D721Med (cell line): ENCODE data around the gene EEF1G.

Experiments used
- DNase-seq: peaks from one replicate; pipeline ENCODE4 v3.0.0; 2011; ENCODE audit warnings: low spot score; ENCODE audit not compliant: insufficient read length
- FAIRE-seq: peaks from 2 replicates; lab custom pipeline; 2011; peaks lifted over from hg19 to GRCh38; lab: Jason Lieb, UNC
- TF ChIP-seq, protein P1 (sequence below): IDR thresholded peaks from 2 replicates; pipeline ENCODE4 v1.5.1; 2012; ENCODE audit warnings: mild to moderate bottlenecking, control low read depth; ENCODE audit not compliant: insufficient read depth; ENCODE audit errors: missing control alignments

EEF1G gene

DNA sequence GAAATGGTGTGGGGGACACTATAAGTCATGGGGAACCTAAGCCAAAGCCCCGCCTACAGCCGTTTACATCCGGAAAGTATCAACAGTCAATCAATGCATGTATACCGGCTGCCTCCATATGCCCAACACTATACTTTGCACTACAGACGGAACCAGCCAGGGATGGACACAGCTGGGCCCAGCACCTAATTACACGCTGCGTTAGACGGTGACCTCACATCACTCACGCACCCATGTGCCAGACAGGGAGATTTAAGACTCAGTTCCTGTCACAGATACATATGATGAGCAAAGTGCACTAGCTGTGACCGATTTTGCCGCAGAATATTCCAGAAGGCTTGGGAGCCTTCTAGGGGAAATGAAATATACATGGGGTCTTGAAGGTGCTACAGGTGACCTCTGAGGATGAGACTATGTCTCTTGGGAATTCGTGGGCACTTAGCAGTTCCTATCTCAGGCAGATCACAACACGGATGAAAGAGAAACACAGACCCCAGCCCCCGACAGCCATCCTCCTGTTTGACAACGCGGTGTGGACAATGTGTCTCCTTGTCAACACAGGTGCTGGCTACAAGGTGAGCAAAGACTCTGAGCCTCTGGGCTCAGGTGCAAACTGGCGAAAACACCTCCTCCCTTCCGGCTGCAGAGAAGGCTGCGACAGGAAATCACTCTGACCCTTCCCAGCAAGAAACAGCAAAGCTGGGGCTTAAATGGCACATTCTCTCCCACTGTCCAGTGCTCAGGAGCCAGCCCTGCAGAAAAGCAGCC lies 35.0 kb downstream of the EEF1G start:
- TF ChIP-seq, protein P1, sequence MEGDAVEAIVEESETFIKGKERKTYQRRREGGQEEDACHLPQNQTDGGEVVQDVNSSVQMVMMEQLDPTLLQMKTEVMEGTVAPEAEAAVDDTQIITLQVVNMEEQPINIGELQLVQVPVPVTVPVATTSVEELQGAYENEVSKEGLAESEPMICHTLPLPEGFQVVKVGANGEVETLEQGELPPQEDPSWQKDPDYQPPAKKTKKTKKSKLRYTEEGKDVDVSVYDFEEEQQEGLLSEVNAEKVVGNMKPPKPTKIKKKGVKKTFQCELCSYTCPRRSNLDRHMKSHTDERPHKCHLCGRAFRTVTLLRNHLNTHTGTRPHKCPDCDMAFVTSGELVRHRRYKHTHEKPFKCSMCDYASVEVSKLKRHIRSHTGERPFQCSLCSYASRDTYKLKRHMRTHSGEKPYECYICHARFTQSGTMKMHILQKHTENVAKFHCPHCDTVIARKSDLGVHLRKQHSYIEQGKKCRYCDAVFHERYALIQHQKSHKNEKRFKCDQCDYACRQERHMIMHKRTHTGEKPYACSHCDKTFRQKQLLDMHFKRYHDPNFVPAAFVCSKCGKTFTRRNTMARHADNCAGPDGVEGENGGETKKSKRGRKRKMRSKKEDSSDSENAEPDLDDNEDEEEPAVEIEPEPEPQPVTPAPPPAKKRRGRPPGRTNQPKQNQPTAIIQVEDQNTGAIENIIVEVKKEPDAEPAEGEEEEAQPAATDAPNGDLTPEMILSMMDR = no peak
- FAIRE-seq = no peak
- no peak for DNase-seq

DNA sequence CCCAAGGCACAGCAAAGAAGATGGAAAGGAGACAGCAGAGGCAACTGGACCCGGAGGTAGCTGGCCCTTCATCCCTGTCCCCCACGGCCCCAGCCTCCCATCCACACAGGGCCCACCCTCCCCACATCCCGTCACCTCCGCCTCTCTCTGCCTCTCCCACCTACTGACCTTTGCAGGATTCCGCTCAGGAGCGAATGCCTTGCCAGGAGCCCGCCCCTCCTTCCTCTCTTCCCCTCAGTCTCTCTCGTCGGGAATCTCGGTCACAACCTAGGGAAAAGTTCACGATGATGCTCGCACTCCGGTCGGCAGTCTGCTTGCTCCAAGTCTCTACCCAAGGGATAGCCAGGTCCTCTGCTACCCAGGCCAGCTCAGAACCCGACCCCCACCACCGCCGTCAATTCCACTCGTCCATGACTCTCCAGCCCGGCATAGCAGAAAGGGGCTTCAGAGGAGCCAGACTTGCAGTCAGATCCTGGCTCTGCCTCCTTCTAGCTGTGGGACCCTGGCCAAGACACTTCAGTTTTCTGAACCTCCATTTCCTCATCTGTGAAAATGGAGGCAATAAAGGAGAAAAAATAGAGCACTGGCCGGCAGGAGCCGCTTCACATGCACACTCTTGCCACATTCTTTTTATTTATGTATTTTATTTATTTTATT lies 37.3 kb downstream of the EEF1G start:
- TF ChIP-seq, protein P1 = no peak
- FAIRE-seq (no peak), DNase-seq (no peak)

DNA sequence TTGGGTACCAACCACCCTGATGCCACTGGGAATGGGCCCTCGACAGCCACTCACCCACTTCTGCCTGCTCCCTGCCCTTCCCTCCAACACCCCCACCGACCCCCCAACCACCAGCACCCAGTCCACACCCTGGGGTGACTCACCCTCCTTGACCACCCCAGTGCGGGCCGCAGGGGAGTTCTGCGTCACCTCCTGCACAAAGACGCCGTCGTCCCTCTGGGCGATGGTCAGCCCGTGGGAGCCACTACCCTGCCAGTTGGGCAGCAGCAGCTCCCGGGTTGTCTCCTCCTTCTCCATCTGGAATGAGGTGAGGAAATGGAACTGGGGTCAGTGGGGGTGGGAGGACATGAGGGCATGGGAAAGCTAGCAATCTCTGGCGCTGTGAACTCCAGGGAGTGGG lies 37.9 kb downstream of the EEF1G start:
- DNase-seq (no peak), FAIRE-seq (no peak)
- TF ChIP-seq, protein P1 = no peak

DNA sequence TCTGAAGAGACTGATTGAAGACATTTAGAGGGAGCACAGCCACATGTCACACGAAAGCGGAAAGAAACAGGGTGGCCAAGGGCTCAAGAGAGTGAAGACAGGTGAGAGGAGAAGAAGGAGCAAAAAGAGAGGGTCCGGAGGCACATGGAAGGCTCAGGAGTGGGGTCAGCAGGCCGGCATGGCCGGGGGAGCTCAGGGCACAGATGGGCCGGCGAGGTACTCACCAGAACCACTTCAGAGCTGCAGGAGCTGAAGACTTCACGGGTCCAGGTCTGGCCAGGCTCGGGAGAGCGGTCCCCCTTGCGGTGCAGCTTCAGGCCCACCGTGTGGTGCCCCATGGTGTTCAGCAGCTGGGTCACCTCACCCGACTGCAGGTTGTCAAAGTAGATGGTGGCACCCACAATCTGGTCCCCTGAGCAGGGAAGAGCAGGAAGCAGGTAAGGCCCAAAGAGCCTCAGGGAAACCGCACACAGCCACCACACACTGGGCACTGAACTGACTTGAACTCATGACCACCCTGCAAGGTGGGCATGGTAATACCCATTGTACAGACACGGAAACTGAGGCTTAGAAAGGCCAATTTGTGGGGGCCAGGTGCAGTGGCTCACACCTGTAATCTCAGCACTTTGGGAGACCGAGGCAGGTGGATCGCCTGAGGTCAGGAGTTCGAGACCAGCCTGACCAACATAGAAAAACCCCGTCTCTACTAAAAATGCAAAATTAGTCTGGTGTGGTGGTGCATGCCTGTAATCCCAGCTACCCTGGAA lies 38.7 kb downstream of the EEF1G start:
- DNase-seq (no peak), FAIRE-seq (no peak)
- TF ChIP-seq, protein P1 = no peak

DNA sequence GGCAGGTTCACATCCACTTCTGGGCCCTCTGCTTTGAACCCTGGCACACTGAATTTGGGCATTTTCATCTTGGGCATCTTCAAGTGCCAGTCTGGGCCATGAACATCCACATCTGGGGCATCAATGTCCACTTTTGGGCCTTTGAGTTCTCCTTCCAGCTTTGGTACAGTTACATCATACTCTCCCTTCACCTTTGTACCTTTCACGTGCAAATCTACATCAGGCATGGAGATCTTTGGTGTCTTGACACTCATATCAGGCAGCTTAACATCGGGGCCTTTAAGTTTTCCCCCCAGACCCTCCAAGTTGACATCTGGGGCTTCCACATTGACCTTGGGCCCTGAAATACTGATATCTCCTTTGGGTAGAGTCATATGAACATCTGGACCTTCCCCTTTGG lies 41.6 kb downstream of the EEF1G start:
- FAIRE-seq = no peak
- TF ChIP-seq, protein P1 = no peak
- no peak for DNase-seq

DNA sequence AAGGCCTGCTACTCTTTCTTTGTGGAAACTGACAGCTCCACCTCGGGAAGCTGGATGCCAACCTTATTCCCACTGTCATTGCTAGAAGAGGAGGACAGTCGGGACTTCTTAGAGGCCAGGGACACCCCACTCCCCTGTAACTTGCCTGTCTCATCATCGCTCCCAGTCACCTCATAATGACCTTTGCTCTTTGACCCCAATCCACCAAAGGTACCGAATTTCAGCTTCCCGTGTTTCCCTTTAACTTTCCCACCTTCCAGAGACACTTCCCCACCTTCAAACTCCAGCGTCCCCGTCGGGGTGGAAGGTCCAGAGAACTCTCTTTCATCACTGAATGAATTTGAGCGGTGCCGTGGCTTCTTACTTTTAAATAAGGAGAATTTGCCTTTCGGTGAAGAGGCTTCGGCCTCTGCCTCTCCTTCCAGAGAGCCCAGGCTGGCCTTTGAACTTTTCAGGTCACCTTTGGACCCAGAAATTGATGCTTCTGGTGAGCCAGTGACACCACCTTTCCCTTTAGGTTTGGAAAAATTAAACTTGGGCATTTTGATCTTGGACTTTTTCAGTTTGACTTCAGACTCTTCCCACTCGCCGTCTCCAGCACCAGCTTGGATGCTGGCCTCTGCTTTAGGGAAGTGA lies 56.8 kb downstream of the EEF1G start:
- DNase-seq (no peak), FAIRE-seq (no peak)
- TF ChIP-seq, protein P1 = no peak
